Panc1 (cell line): Measurements from ENCODE around the gene ENPP1.

Source experiments
- POLR2AphosphoS5 ChIP-seq: IDR thresholded peaks from 2 replicates; pipeline ENCODE4 v1.6.1; 2012; ENCODE audit warnings: mild to moderate bottlenecking, low read depth, low read length, moderate library complexity
- SIN3A ChIP-seq: IDR thresholded peaks from 2 replicates; pipeline ENCODE4 v1.6.1; 2012; ENCODE audit warnings: low read depth, mild to moderate bottlenecking, low read length, moderate library complexity, borderline replicate concordance; ENCODE audit not compliant: insufficient read depth
- TF ChIP-seq, protein P1 (sequence below), 2 experiments: IDR thresholded peaks; 2 replicates each; pipeline ENCODE4 v1.6.1; 2011 to 2012; ENCODE audit warnings: low read depth in 2 of 2, control low read depth in 1 of 2, low read length in 1 of 2, mild to moderate bottlenecking in 1 of 2, moderate library complexity in 1 of 2; ENCODE audit not compliant: insufficient read depth in 1 of 2
- TF ChIP-seq, protein P2 (sequence below): fragments of 450-650 bp; IDR thresholded peaks from 2 replicates; pipeline ENCODE4 v1.5.1; 2017; ENCODE audit warnings: mild to moderate bottlenecking

DNA sequence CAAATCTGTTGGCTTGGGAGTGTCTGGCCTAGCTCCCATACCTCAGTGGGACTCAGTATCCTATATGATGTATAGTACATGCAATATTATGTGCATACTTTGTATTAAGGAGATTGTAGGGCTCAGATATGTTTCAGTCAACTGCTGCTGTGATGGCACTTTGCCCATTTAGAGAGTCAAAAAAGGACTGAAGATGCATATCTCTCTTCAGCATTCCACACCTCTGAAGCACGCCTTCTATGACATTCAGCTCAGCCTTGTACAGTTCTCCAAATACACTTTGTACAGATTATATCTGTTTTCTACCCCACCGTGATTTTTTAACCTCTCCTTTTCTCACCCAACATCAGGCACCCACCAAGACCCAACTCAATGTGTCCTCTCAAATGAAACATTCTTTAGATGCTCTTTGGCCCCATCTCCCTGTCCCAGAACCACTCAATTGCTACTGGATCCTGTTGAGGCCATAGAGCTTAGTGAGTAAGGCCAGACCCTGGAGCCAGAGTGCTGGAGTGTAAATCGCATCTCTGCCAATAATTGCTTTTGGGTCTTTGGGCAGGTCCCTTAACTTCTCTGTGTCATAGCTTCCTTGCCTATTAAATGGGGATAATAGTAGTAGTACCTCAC is 15.6 kb downstream of the ENPP1 start:
- TF ChIP-seq, protein P1, sequence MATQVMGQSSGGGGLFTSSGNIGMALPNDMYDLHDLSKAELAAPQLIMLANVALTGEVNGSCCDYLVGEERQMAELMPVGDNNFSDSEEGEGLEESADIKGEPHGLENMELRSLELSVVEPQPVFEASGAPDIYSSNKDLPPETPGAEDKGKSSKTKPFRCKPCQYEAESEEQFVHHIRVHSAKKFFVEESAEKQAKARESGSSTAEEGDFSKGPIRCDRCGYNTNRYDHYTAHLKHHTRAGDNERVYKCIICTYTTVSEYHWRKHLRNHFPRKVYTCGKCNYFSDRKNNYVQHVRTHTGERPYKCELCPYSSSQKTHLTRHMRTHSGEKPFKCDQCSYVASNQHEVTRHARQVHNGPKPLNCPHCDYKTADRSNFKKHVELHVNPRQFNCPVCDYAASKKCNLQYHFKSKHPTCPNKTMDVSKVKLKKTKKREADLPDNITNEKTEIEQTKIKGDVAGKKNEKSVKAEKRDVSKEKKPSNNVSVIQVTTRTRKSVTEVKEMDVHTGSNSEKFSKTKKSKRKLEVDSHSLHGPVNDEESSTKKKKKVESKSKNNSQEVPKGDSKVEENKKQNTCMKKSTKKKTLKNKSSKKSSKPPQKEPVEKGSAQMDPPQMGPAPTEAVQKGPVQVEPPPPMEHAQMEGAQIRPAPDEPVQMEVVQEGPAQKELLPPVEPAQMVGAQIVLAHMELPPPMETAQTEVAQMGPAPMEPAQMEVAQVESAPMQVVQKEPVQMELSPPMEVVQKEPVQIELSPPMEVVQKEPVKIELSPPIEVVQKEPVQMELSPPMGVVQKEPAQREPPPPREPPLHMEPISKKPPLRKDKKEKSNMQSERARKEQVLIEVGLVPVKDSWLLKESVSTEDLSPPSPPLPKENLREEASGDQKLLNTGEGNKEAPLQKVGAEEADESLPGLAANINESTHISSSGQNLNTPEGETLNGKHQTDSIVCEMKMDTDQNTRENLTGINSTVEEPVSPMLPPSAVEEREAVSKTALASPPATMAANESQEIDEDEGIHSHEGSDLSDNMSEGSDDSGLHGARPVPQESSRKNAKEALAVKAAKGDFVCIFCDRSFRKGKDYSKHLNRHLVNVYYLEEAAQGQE (IDR thresholded peaks at IDR 0.05; ENCODE audit: insufficient read depth in 1 of 2, low read depth in 2 of 2, low read length in 1 of 2) = no peak
- TF ChIP-seq, protein P2, sequence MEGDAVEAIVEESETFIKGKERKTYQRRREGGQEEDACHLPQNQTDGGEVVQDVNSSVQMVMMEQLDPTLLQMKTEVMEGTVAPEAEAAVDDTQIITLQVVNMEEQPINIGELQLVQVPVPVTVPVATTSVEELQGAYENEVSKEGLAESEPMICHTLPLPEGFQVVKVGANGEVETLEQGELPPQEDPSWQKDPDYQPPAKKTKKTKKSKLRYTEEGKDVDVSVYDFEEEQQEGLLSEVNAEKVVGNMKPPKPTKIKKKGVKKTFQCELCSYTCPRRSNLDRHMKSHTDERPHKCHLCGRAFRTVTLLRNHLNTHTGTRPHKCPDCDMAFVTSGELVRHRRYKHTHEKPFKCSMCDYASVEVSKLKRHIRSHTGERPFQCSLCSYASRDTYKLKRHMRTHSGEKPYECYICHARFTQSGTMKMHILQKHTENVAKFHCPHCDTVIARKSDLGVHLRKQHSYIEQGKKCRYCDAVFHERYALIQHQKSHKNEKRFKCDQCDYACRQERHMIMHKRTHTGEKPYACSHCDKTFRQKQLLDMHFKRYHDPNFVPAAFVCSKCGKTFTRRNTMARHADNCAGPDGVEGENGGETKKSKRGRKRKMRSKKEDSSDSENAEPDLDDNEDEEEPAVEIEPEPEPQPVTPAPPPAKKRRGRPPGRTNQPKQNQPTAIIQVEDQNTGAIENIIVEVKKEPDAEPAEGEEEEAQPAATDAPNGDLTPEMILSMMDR = no peak
- TF ChIP-seq POLR2AphosphoS5 (no peak), SIN3A (no peak)
